GM12874 (cell line): Measurements from ENCODE around the gene CTXND2.

Source experiments
- CTCF ChIP-seq: IDR thresholded peaks from 2 replicates; pipeline ENCODE4 v1.5.1; 2011; ENCODE audit warnings: low read depth, mild to moderate bottlenecking, control low read depth, low read length, moderate library complexity; ENCODE audit not compliant: insufficient read depth

The CTXND2 gene

GRCh38 chr1:150890033-150890416 is 3.1 kb downstream of the CTXND2 start:
- TF ChIP-seq CTCF, result no peak

- no peak for TF ChIP-seq CTCF
Measured at GRCh38 chr1:150893336-150893913, 6.5 kb downstream of the CTXND2 start.

- no peak for TF ChIP-seq CTCF
Measured at GRCh38 chr1:150895618-150896017, 8.7 kb downstream of the CTXND2 start.

- no peak for TF ChIP-seq CTCF
Measured at GRCh38 chr1:150902346-150902745, 15.4 kb downstream of the CTXND2 start.

GRCh38 chr1:150902751-150903150 is 15.8 kb downstream of the CTXND2 start:
- no peak for TF ChIP-seq CTCF

- no peak for TF ChIP-seq CTCF
Measured at GRCh38 chr1:150905301-150905700, 18.4 kb downstream of the CTXND2 start.

- TF ChIP-seq CTCF, result no peak
Measured at GRCh38 chr1:150906329-150906728, 19.4 kb downstream of the CTXND2 start.
